ENCODE data around the gene TCN2.
"Not testable (repeated sequence)": the region's sequence is repeated elsewhere in the genome, so short reads cannot be mapped to it uniquely, and the experiment has no call there.

The TCN2 gene

DNA sequence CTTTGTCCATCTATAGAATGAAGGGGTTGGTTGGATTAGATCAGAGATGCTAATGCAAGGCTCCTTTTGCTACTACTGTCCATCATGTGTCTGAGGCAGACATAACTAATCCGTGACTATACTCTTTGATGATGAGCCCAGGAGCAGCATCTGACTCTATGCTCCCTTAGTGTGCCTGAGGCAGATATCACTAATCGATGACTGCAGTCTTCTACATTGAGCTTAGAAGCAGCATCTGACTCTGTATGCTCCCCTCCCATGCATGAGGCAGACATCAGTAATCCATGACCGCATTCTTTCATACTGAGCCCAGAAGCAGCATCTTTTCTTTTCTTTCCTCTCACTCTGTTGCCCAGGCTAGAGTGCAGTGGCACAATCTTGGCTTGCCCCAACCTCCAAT is 4.2 kb downstream of the TCN2 start:
- DNase-seq (ENCODE audit: low read depth), result no peak

- DNase-seq (ENCODE audit: low read depth), result no peak
Measured at GRCh38 chr22:30612789-30613188, 5.8 kb downstream of the TCN2 start.

DNA sequence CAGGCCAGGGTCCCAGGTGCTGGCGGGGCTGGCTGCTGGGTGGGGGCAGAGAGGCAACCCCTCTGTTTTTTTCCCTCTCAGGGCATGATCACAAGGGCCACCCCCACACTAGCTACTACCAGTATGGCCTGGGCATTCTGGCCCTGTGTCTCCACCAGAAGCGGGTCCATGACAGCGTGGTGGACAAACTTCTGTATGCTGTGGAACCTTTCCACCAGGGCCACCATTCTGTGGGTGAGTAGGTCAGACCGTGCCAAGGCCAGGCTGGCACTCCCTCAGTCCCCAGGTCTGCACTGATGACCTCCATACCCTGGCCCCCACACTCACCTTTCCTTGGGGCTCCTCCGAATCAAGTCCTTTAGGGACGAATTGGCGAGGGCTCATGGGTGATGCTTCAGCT is 7.3 kb downstream of the TCN2 start:
- DNase-seq (ENCODE audit: low read depth), result no peak

- no peak for DNase-seq (ENCODE audit: low read depth)
Measured at GRCh38 chr22:30614879-30615278, 7.9 kb downstream of the TCN2 start.

DNA sequence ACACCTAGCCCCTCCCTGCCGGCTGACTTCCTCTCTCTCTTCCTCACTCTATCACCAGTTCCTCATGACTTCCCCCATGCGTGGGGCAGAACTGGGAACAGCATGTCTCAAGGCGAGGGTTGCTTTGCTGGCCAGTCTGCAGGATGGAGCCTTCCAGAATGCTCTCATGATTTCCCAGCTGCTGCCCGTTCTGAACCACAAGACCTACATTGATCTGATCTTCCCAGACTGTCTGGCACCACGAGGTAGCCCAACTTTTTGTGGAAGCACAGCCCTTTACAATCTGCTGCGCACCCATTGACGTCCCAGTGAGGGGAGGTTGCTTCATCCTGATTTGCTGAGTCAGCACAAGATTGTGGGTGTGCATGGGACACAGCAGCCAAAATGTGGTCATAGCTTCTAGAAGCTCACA is 8.6 kb downstream of the TCN2 start:
- no peak for DNase-seq (ENCODE audit: low read depth)

DNA sequence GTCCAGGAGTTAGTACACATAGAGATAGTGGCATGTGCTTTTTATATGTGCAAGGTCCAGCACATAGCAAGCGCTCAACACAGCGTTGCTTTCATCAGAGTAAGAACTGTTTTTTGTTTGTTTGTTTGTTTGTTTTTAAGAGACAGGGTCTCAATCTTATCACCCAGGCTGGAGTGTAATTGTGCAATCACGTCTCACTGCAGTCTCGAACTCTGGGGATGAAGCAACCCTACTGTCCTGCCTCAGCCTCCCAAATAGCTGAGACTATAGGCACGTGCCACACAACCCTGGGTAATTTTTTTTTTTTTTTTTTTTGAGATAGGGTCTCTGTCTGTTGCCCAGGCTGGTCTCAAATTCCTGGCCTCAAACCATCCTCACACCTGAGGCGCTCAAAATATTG is 10.8 kb downstream of the TCN2 start:
- DNase-seq (ENCODE audit: low read depth), result no peak

DNA sequence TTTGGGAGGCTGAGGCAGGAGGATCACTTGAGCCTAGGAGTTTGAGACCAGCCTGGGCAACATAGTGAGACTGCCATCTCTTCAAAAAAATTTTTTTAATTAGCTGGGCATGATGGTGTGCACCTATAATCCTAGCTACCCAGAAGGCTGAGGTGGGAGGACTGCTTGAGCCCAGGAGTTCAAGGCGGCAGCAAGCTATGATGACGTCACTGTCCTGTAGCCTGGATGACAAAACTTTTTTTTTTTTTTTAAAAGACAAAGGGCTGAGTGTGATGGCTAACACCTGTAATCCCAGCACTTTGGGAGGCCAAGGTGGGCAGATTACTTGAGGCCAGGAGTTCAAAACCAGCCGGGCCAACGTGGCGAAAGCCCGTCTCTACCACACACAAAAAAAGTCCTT is 12.9 kb downstream of the TCN2 start:
- DNase-seq (ENCODE audit: low read depth), result not testable (repeated sequence)

DNA sequence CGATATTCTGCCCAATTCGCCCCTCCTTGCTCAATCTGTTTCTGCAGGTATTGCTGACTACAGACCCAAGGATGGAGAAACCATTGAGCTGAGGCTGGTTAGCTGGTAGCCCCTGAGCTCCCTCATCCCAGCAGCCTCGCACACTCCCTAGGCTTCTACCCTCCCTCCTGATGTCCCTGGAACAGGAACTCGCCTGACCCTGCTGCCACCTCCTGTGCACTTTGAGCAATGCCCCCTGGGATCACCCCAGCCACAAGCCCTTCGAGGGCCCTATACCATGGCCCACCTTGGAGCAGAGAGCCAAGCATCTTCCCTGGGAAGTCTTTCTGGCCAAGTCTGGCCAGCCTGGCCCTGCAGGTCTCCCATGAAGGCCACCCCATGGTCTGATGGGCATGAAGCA is 19.4 kb downstream of the TCN2 start:
- no peak for DNase-seq (ENCODE audit: low read depth)

DNA sequence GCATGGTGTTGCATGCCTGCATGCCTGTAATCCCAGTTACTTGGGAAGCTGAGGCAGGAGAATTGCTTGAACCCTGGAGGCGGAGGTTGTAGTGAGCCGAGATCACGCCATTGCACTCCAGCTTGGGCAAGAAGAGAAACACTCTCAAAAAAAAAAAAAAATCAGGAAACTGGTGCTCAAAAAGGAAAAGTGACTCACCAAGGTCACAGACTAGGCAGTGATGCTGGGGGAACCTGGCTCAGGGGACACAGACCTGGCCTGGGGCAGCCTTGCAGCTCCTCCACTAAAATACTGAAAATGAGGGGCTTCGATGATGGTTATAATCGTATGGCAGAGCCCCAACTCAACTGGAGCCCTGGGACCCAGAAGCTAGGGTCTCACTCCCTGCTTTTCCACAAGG is 20.5 kb downstream of the TCN2 start:
- DNase-seq (ENCODE audit: low read depth), result no peak

DNA sequence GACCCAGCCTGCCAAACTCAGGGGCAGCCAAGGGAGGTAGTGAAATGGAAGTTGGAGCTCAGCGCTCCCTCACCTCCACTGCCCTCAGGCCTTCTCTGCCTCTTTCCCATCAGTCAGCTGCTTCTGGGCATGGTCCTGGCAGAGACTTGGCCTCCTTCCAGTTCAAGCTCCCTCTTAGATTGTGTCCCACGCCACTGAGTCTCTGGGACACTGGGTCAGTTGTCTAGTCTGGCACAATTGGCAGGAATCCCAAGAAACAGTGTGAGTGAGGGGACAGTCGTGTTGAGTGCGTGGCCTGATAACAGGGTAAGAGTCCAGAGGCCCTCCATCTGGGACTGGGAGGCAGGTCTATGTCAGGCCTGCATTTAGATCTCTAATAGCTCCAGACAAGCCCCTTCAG is 21.5 kb downstream of the TCN2 start:
- no peak for DNase-seq (ENCODE audit: low read depth)

DNA sequence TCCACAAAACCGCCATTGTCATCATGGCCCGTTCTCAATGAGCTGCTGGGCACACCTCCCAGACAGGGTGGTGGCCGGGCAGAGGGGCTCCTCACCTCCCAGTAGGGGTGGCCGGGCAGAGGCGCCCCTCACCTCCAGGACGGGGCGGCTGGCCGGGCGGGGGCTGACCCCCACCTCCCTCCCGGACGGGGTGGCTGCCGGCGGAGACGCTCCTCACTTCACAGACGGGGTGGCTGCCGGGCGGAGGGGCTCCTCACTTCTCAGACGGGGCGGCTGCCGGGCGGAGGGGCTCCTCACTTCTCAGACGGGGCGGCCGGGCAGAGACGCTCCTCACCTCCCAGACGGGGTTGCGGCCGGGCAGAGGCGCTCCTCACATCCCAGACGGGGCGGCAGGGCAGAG is 24.5 kb downstream of the TCN2 start:
- not testable (repeated sequence) for DNase-seq (ENCODE audit: low read depth)

- DNase-seq (ENCODE audit: low read depth), result peak; percentile 80
Measured at GRCh38 chr22:30634471-30635233, 27.7 kb downstream of the TCN2 start.

GRCh38 chr22:30635273-30636225 is 28.6 kb downstream of the TCN2 start, which contains the start of gene SLC35E4:
TSS of gene SLC35E4 (plus strand) at chr22:30635781. CDS start at chr22:30636451, 670 bp downstream.
- DNase-seq (ENCODE audit: low read depth), result peak; percentile 96

GRCh38 chr22:30636226-30637077 is 29.5 kb downstream of the TCN2 start:
- peak; percentile 13 for DNase-seq (ENCODE audit: low read depth)

GRCh38 chr22:30637701-30638114 is 30.7 kb downstream of the TCN2 start:
- no peak for DNase-seq (ENCODE audit: low read depth)

- DNase-seq (ENCODE audit: low read depth), result no peak
Measured at GRCh38 chr22:30640361-30640760, 33.4 kb downstream of the TCN2 start.

- no peak for DNase-seq (ENCODE audit: low read depth)
Measured at GRCh38 chr22:30640839-30641430, 34.0 kb downstream of the TCN2 start.

GRCh38 chr22:30643055-30643875 is 36.3 kb downstream of the TCN2 start:
- DNase-seq (ENCODE audit: low read depth), result no peak

GRCh38 chr22:30646518-30647160 is 39.7 kb downstream of the TCN2 start:
- DNase-seq (ENCODE audit: low read depth), result no peak

DNA sequence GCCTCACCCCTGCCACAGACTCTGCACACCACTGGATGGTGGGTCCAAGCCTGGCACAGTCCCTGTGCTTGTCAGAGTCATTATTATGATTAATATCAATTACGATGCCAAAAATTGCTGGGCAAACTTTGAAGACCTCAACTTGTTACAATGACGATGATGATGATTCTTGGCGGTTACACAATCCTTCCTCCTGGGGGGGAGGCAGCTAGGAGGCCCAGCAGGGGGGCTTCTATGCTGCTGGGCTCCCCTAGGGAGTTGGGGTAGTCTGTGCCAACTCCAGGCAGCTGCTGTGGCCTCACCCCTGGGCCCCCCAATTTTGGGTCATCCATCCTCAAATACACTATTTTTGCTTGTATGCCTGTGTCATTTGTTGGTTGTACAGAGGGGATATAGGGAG is 40.6 kb downstream of the TCN2 start:
- DNase-seq (ENCODE audit: low read depth), result no peak
